Vagina (tissue), 2 donors: ENCODE data around the gene COMMD3.

Source experiments
- CTCF ChIP-seq, 3 experiments: fragments of 450-650 bp in 2 of 3; fragments of 200-600 bp in 1 of 3; sonication (generic) in 1 of 3; IDR thresholded peaks; one replicate each; pipeline ENCODE4 v1.5.1; 2017 to 2019; ENCODE audit warnings: antibody characterized with exemption in 3 of 3, mild to moderate bottlenecking in 2 of 3, moderate library complexity in 2 of 3
- POLR2AphosphoS5 ChIP-seq, 2 donors: sonication (generic); formaldehyde crosslinking; IDR thresholded peaks; one replicate each; pipeline ENCODE4 v1.9.0; 2017; ENCODE audit warnings: antibody characterized with exemption in 2 of 2, mild to moderate bottlenecking in 2 of 2, low read depth in 1 of 2; ENCODE audit not compliant: insufficient read depth in 1 of 2

- TF ChIP-seq CTCF (IDR thresholded peaks at IDR 0.05) (no peak), POLR2AphosphoS5 (IDR thresholded peaks at IDR 0.05; ENCODE audit: insufficient read depth in 1 of 2, low read depth in 1 of 2) (peak in 1 of 2 donors; percentile 46)
Measured at GRCh38 chr10:22321156-22321923, 5.2 kb downstream of the COMMD3 start.
